ENCODE results near the gene SCLT1.

GRCh38 chr4:128855621-128856020, 237.7 kb downstream of the SCLT1 start:
- TF ChIP-seq REST (IDR thresholded peaks at IDR 0.05; ENCODE audit: low read depth) (no peak), EZH2 (IDR thresholded peaks at IDR 0.05) (no peak), EGR1 (IDR thresholded peaks at IDR 0.05; ENCODE audit: low read depth) (no peak), EZH2phosphoT487 (IDR thresholded peaks at IDR 0.05; ENCODE audit: borderline replicate concordance) (no peak), POLR2A (IDR thresholded peaks at IDR 0.05; ENCODE audit: borderline replicate concordance, extremely low read depth, insufficient read depth, insufficient read length) (no peak), CTCF (IDR thresholded peaks at IDR 0.05 in 2 of 3, conservative IDR thresholded peaks at IDR 0.05 in 1 of 3; ENCODE audit: borderline replicate concordance in 1 of 3, insufficient read depth in 1 of 3, low read depth in 2 of 3, low read length in 2 of 3) (no peak), ZBTB33 (IDR thresholded peaks at IDR 0.05; ENCODE audit: extremely low read depth, insufficient replicate concordance, low read length) (no peak), ATF3 (IDR thresholded peaks at IDR 0.05) (no peak)

Measured in HCT116 (cell line).